AG09319 (cell line): ENCODE data around the gene SPACDR.
"Not testable (repeated sequence)": the region's sequence is repeated elsewhere in the genome, so short reads cannot be mapped to it uniquely, and the experiment has no call there.

Experiments
- DNase-seq: peaks from one replicate; pipeline ENCODE4 v3.0.0-alpha.2; 2010; ENCODE audit warnings: low read depth; ENCODE audit errors: extremely low read depth
- CTCF ChIP-seq: IDR thresholded peaks from 2 replicates; pipeline ENCODE4 v1.5.1; 2011; ENCODE audit warnings: low read depth, mild to moderate bottlenecking, inconsistent platforms, low read length, moderate library complexity

SPACDR gene

GRCh38 chr7:100443096-100443840, 20.8 kb downstream of the SPACDR start:
- no peak for DNase-seq
- no peak for TF ChIP-seq CTCF

DNA sequence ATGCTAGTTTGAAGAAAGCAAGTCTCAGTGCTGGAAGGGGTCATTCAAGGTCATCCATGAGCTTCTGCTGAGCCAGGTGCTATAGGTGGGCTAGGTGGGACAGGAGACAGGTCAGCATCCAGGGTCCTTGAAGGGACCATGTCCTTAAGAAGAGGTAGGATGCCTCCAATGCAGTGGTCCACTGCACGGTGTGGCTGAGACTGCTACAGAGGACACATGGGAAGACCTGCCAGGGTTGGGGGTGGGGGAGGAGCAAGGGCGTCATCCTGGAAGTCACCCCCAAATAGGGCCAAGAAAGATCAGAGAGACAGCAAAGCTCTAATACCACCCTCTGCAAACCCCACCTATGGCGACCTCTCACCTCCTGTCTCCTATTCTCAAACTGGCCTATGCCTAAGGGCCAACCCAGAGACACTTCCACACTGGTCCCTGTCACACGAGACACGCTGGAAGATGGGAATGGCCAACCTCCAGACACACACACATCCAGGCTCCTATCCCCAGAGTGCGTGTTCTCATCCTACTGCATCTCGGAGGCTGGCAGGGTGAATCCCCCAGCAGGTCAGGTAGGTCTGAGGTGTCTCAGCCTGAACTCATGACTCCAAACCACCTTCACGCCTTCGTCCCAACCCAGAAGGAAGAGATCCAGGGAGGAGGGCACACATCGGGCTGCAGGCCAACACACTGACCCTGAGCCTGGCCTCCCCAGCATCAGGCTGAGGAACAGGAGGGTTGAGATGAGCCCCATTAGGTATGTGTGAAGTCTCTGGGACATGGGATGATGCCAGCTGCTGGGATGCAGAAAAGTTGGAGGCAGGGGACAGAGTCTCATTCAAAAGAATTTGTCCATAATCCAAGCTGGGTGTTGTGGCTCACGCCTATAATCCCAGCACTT, 22.2 kb downstream of the SPACDR start:
- no peak for DNase-seq
- TF ChIP-seq CTCF = no peak

GRCh38 chr7:100439244-100439643, 24.8 kb downstream of the SPACDR start:
- DNase-seq = not testable (repeated sequence)

GRCh38 chr7:100438731-100439130, 25.3 kb downstream of the SPACDR start:
- DNase-seq = not testable (repeated sequence)

- no peak for DNase-seq
- TF ChIP-seq CTCF = no peak
These were observed 25.9 kb downstream of the SPACDR start for GRCh38 chr7:100438172-100438571.

GRCh38 chr7:100437150-100438100, 26.6 kb downstream of the SPACDR start:
- TF ChIP-seq CTCF = no peak
- DNase-seq = no peak

DNA sequence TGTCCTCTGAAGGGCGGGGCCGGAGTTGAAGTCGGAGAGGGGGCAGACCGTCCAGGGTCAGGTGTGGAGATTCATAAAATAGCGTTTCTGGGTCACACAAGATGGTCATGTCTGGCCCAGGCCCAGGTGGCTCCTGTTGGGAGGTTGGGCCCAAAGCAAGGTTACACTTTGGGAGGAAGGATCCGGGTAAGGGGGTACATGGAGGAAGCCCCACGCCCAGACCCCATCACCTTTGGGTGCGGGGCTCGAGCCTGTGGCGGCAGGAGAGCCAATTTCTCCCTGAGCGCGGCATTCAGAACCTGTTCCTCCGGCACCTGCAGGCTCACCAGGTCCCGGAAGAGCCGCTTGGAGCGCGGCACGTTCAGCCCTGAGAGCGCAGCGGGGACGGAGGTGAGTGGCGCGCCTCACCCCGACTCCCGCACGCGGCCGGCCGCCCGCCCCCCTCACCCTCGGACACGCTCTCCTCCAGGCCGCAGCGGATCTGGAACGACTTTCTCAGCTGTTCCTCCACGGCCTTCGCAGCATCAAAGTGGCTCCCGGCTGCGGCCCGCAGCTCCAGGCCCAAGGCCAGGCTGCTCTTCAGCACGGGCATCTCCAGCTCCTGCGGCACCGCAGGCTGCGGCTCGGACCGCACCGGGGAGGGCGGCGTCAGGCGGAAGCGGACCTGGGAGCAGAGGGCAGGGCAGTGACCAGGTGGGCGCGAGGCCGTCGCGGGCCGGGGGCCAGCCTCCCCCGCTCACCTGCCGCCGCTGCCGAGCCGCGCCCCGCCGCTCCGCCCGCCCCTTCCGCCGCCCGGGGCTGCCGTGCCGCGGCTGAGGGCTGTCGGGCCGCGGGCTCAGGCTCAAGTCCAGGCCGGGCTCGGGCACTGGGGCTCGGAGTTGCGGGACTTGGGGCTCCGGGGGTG, 28.4 kb downstream of the SPACDR start:
- no peak for TF ChIP-seq CTCF
- DNase-seq = no peak
